ENCODE measurements around the gene SMCO2. TPM values are rescaled to one million over a fixed set of nuclear protein-coding genes. Genes with fewer than 3 reads are reported as not detected.

Gene SMCO2
- total and polyA plus RNA-seq, 2 of the 8 experiments (the other 6 are each of a cell fraction or from before 2014, with no cell fraction given): 0.24 to 0.80 TPM

DNA sequence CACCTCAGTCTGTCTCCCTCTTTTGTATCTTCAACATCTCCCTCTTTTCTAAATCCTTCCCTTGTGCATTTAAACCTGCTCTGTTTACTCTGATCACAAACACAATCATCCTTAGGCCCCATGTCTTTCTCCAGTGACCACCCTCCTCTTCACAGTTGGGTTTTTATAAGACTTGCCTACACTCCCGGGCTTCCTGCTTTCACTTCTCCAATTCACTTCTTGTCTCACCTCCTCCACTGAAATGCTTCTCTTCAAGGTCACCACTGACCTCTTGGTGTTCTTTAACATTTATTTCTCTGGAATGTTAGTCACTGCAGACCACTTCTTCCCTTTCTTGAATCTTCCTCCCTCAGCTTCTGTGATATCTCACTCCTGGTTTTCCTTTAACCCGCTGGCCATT is 8.7 kb upstream of the SMCO2 start:
- ChIA-PET CTCF (ENCODE audit: partially characterized antibody) (interaction anchor here (1.1 to 5.9 kb wide), 3 partner anchors 11 to 198 kb away, joined by 3 to 47 read pairs (median 6); no protein-coding TSS in a partner anchor), POLR2A (ENCODE audit: partially characterized antibody) (no interaction called here)
- H3K27me3 ChIP-seq (replicated peaks in 1 of 4; ENCODE audit: control insufficient read depth in 3 of 4, extremely low read depth in 1 of 4, insufficient read depth in 3 of 4, low read length in 3 of 4): no peaks in the 10 kb centered on the region
- no peak overlapping the region for H3K14ac ChIP-seq (ENCODE audit: insufficient read length)
- FAIRE-seq: no peak
- 100% methylated on average over 2 of the region's 2 CpGs; no CpG with 5 or more reads in 1 of the 2 experiments for WGBS, 2 experiments (ENCODE audit: extremely low coverage in 1 of 2, insufficient coverage in 1 of 2, insufficient read length in 1 of 2, insufficient replicate concordance in 2 of 2, low coverage in 1 of 2, low lambda C conversion rate in 2 of 2, missing lambda C conversion rate in 1 of 2)
- no peaks in the 10 kb centered on the region for H3K79me1 ChIP-seq (ENCODE audit: low read depth, low read length)
- no peak for TF ChIP-seq SP1 (IDR thresholded peaks at IDR 0.05; ENCODE audit: low read depth, low read length)
- no peak overlapping the region for H3K18ac ChIP-seq (ENCODE audit: extremely low read depth, low read length)
- no peaks in the 10 kb centered on the region for H3K79me2 ChIP-seq (ENCODE audit: control insufficient read depth in 1 of 2, insufficient read depth in 2 of 2, low read length in 2 of 2)
- H2BK20ac ChIP-seq (ENCODE audit: low read length): no peak overlapping the region
- peaks cover 5 to 7% of the 10 kb centered on the region in 2 experiments for H3K9me3 ChIP-seq (ENCODE audit: insufficient read depth in 2 of 2, low read depth in 1 of 2, low read length in 1 of 2)
- H4K5ac ChIP-seq (ENCODE audit: insufficient read length, low read depth, low read length): no peak overlapping the region
- H4K91ac ChIP-seq (replicated peaks; ENCODE audit: insufficient read length, low read length): no peak overlapping the region
- H2BK5ac ChIP-seq (ENCODE audit: low read depth, low read length): no peak overlapping the region
- no peak overlapping the region for H3K4me2 ChIP-seq (ENCODE audit: insufficient read depth in 1 of 2, low read depth in 2 of 2, low read length in 2 of 2)
- no peak overlapping the region for H3K56ac ChIP-seq (replicated peaks; ENCODE audit: insufficient read length, low read depth, low read length)
- no peak overlapping the region for H3K4ac ChIP-seq (replicated peaks; ENCODE audit: insufficient read length, low read depth, low read length)
- no peak overlapping the region for H3K9ac ChIP-seq (replicated peaks in 1 of 4; ENCODE audit: extremely low read depth in 1 of 4, low read depth in 3 of 4, low read length in 3 of 4)
- no peak overlapping the region for H2AK5ac ChIP-seq (ENCODE audit: low read depth, low read length)
- DNase-seq (ENCODE audit: low read depth in 1 of 2, low spot score in 2 of 2): no peak
- H2BK15ac ChIP-seq (ENCODE audit: low read length): no peak overlapping the region; the same call in 1 of the 2 replicates
- H2BK120ac ChIP-seq (replicated peaks; ENCODE audit: low read depth, low read length): no peak overlapping the region
- H3K23me2 ChIP-seq (ENCODE audit: low read depth, low read length): no peaks in the 10 kb centered on the region
- no peak overlapping the region for H2AFZ ChIP-seq (ENCODE audit: low read length)
- no peak overlapping the region for H3K23ac ChIP-seq (ENCODE audit: insufficient read length)
- H3K27ac ChIP-seq (ENCODE audit: low read depth, low read length): no peak overlapping the region
- H4K20me1 ChIP-seq (replicated peaks in 1 of 2; ENCODE audit: control insufficient read depth in 1 of 2, insufficient read depth in 2 of 2, low read length in 2 of 2): peaks cover 0 to 3% of the 10 kb centered on the region in 2 experiments
- H4K8ac ChIP-seq (ENCODE audit: extremely low read depth, insufficient read depth, low read length): no peak overlapping the region
- H2BK12ac ChIP-seq (ENCODE audit: low read depth, low read length): no peak overlapping the region
- H3K4me3 ChIP-seq (ENCODE audit: extremely low read depth in 1 of 4, insufficient read depth in 2 of 4, low read depth in 3 of 4, low read length in 4 of 4): no peak overlapping the region
- no peaks in the 10 kb centered on the region; a peak in 1 of 8 replicates for H3K36me3 ChIP-seq (ENCODE audit: control insufficient read depth in 2 of 4, insufficient read depth in 4 of 4, low read length in 3 of 4)
- no peaks in the 10 kb centered on the region; a peak in 1 of 7 replicates for H3K4me1 ChIP-seq (replicated peaks in 1 of 4; ENCODE audit: control insufficient read depth in 3 of 4, insufficient read depth in 4 of 4, low read length in 3 of 4)

Data from H1 (cell line).